IMR-90 (cell line): Measurements from ENCODE around the gene PRRT2. TPM values are rescaled to one million over a fixed set of nuclear protein-coding genes. Genes with fewer than 3 reads are reported as not detected.

ENCODE experiments used
- ATAC-seq: fragments of 200-7000 bp; cut with Tn5 transposase; 2 replicates; pipeline ENCODE4 v1.9.1; 2020; ENCODE audit warnings: low read depth, mild to moderate bottlenecking, moderate library complexity
- BruUV-seq: library from RNA; stranded (reverse); fragments of 400-500 nt; replicated peaks from 2 replicates; lab custom pipeline; 2021; lab: Mats Ljungman, UMichigan
- CTCF ChIA-PET: fragments of 300-600 bp; formaldehyde crosslinking; extraction: SDS; loops from one replicate; lab custom pipeline; 2021; ENCODE audit warnings: antibody characterized with exemption; lab: Yijun Ruan, JAX
- POLR2A ChIA-PET: fragments of 300-600 bp; sonication (Branson Sonifier 250); formaldehyde crosslinking; loops from one replicate; lab custom pipeline; 2022; ENCODE audit warnings: antibody characterized with exemption; ENCODE audit not compliant: unreplicated experiment; lab: Charles Lee
- DNase-seq: peaks from one replicate; pipeline ENCODE4 v3.0.0; 2013
- H2AFZ ChIP-seq: replicated peaks from 2 replicates; pipeline ENCODE3; 2013; ENCODE audit warnings: low read length, mild to moderate bottlenecking; ENCODE audit not compliant: poor library complexity
- H2AK5ac ChIP-seq: 2 replicates; pipeline ENCODE4 v1.6.1; 2013; ENCODE audit warnings: low read depth, low read length, inconsistent platforms
- H2AK9ac ChIP-seq: replicated peaks from 2 replicates; pipeline ENCODE3; 2013; ENCODE audit warnings: mild to moderate bottlenecking, low read depth, low read length, moderate library complexity; ENCODE audit not compliant: poor library complexity
- H2BK120ac ChIP-seq: 2 replicates; pipeline ENCODE4 v1.6.1; 2013; ENCODE audit warnings: low read depth, low read length, inconsistent platforms
- H2BK15ac ChIP-seq: 3 replicates; pipeline ENCODE4 v1.6.1; 2013; ENCODE audit warnings: low read depth, low read length, inconsistent platforms
- H2BK20ac ChIP-seq: 2 replicates; pipeline ENCODE4 v1.6.1; 2013; ENCODE audit warnings: low read depth, mild to moderate bottlenecking, inconsistent platforms, low read length, moderate library complexity
- H2BK5ac ChIP-seq: 2 replicates; pipeline ENCODE4 v1.6.1; 2013; ENCODE audit warnings: mild to moderate bottlenecking, low read depth, low read length, inconsistent platforms; ENCODE audit not compliant: poor library complexity, severe bottlenecking
- H3K14ac ChIP-seq: replicated peaks from 2 replicates; pipeline ENCODE4 v1.6.1; 2013; ENCODE audit warnings: low read depth, low read length, inconsistent platforms
- H3K18ac ChIP-seq: 2 replicates; pipeline ENCODE4 v1.6.1; 2013; ENCODE audit warnings: low read depth, low read length, control low read depth
- H3K23ac ChIP-seq: 2 replicates; pipeline ENCODE4 v1.6.1; 2013; ENCODE audit warnings: low read depth, low read length, inconsistent platforms
- H3K27ac ChIP-seq: 2 replicates; pipeline ENCODE4 v1.5.1; 2013; ENCODE audit warnings: mild to moderate bottlenecking, control low read depth, low read length; ENCODE audit not compliant: insufficient read depth
- H3K27me3 ChIP-seq: 2 replicates; pipeline ENCODE4 v1.6.1; 2013; ENCODE audit warnings: low read length; ENCODE audit not compliant: control insufficient read depth, insufficient read depth
- H3K36me3 ChIP-seq: 2 replicates; pipeline ENCODE4 v1.6.1; 2013; ENCODE audit warnings: low read length, mixed read lengths; ENCODE audit not compliant: control insufficient read depth, insufficient read depth
- H3K4ac ChIP-seq: 2 replicates; pipeline ENCODE4 v1.6.1; 2013; ENCODE audit warnings: low read depth, low read length, inconsistent platforms
- H3K4me1 ChIP-seq: 2 replicates; pipeline ENCODE4 v1.6.1; 2013; ENCODE audit warnings: low read length, mixed read lengths; ENCODE audit not compliant: control insufficient read depth, insufficient read depth
- H3K4me2 ChIP-seq: 2 replicates; pipeline ENCODE4 v1.6.1; 2013; ENCODE audit warnings: low read depth, mild to moderate bottlenecking, control low read depth, low read length, moderate library complexity
- H3K4me3 ChIP-seq: 2 replicates; pipeline ENCODE4 v1.5.1; 2013; ENCODE audit warnings: low read depth, mild to moderate bottlenecking, control low read depth, low read length, moderate library complexity; ENCODE audit not compliant: insufficient read depth
- H3K56ac ChIP-seq: 2 replicates; pipeline ENCODE4 v1.6.1; 2013; ENCODE audit warnings: low read length, inconsistent platforms; ENCODE audit not compliant: insufficient read depth; ENCODE audit errors: extremely low read depth
- H3K79me1 ChIP-seq, 2 experiments: 2 replicates each; pipeline ENCODE4 v1.6.1; 2013; ENCODE audit warnings: low read length in 2 of 2, inconsistent platforms in 1 of 2, low read depth in 1 of 2
- H3K9ac ChIP-seq: 2 replicates; pipeline ENCODE4 v1.6.1; 2013; ENCODE audit warnings: low read depth, low read length, control low read depth
- H3K9me1 ChIP-seq: 2 replicates; pipeline ENCODE4 v1.6.1; 2013; ENCODE audit warnings: low read length, inconsistent platforms; ENCODE audit not compliant: insufficient read depth
- H3K9me3 ChIP-seq: 2 replicates; pipeline ENCODE4 v1.6.1; 2013; ENCODE audit warnings: low read length; ENCODE audit not compliant: control insufficient read depth, insufficient read depth
- H4K20me1 ChIP-seq: 2 replicates; pipeline ENCODE4 v1.6.1; 2013; ENCODE audit warnings: low read length, inconsistent platforms; ENCODE audit not compliant: insufficient read depth
- H4K5ac ChIP-seq: 2 replicates; pipeline ENCODE4 v1.6.1; 2013; ENCODE audit warnings: mild to moderate bottlenecking, low read depth, low read length, control low read depth
- H4K8ac ChIP-seq, 2 experiments: 2 replicates each; pipeline ENCODE4 v1.6.1; 2013; ENCODE audit warnings: low read depth in 2 of 2, low read length in 2 of 2, control low read depth in 1 of 2, inconsistent platforms in 1 of 2
- H4K91ac ChIP-seq: 2 replicates; pipeline ENCODE4 v1.6.1; 2013; ENCODE audit warnings: low read depth, low read length, inconsistent platforms; ENCODE audit not compliant: insufficient read depth
- BHLHE40 ChIP-seq: fragments of 150-350 bp; IDR thresholded peaks from 2 replicates; pipeline ENCODE4 v1.6.1; 2016; ENCODE audit warnings: mild to moderate bottlenecking, low read depth, low read length
- CEBPB ChIP-seq: IDR thresholded peaks from 2 replicates; pipeline ENCODE4 v1.6.1; 2012; ENCODE audit warnings: low read depth, low read length, improper control_type of control experiment
- CHD1 ChIP-seq: IDR thresholded peaks from 2 replicates; pipeline ENCODE4 v1.6.1; 2012; ENCODE audit warnings: low read depth, low read length, improper control_type of control experiment
- CTCF ChIP-seq: conservative IDR thresholded peaks from 2 replicates; pipeline ENCODE4 v1.5.1; 2012; ENCODE audit warnings: mild to moderate bottlenecking, low read depth, low read length, improper control_type of control experiment
- ELK1 ChIP-seq: fragments of 150-350 bp; IDR thresholded peaks from 2 replicates; pipeline ENCODE4 v1.6.1; 2016; ENCODE audit warnings: low read depth, mild to moderate bottlenecking, low read length, moderate library complexity, borderline replicate concordance
- FOS ChIP-seq: fragments of 150-350 bp; IDR thresholded peaks from 2 replicates; pipeline ENCODE4 v1.6.1; 2016; ENCODE audit warnings: low read depth, low read length
- MAFK ChIP-seq: IDR thresholded peaks from 2 replicates; pipeline ENCODE4 v1.6.1; 2012; ENCODE audit warnings: low read depth, low read length, improper control_type of control experiment
- MAZ ChIP-seq: IDR thresholded peaks from 2 replicates; pipeline ENCODE4 v1.6.1; 2012; ENCODE audit warnings: low read depth, mild to moderate bottlenecking, low read length, improper control_type of control experiment, moderate library complexity, borderline replicate concordance
- MXI1 ChIP-seq: IDR thresholded peaks from 2 replicates; pipeline ENCODE4 v1.6.1; 2012; ENCODE audit warnings: low read depth, mild to moderate bottlenecking, low read length, moderate library complexity, borderline replicate concordance
- NFE2L2 ChIP-seq: fragments of 150-350 bp; IDR thresholded peaks from 2 replicates; pipeline ENCODE4 v1.6.1; 2016; ENCODE audit warnings: low read depth, mild to moderate bottlenecking, low read length
- POLR2A ChIP-seq: IDR thresholded peaks from 2 replicates; pipeline ENCODE4 v1.6.1; 2012; ENCODE audit warnings: mild to moderate bottlenecking, low read depth, low read length
- RAD21 ChIP-seq: IDR thresholded peaks from 2 replicates; pipeline ENCODE4 v1.6.1; 2012; ENCODE audit warnings: low read length, improper control_type of control experiment
- RCOR1 ChIP-seq: IDR thresholded peaks from 2 replicates; pipeline ENCODE4 v1.6.1; 2012; ENCODE audit warnings: mild to moderate bottlenecking, low read length, improper control_type of control experiment; ENCODE audit not compliant: insufficient replicate concordance
- RFX5 ChIP-seq: IDR thresholded peaks from 2 replicates; pipeline ENCODE4 v1.8.0; 2012; ENCODE audit warnings: low read depth, mild to moderate bottlenecking, low read length, moderate library complexity
- SMC3 ChIP-seq: fragments of 150-350 bp; IDR thresholded peaks from 2 replicates; pipeline ENCODE4 v1.6.1; 2016; ENCODE audit warnings: low read depth, mild to moderate bottlenecking, antibody characterized with exemption, low read length, moderate library complexity
- USF2 ChIP-seq: fragments of 150-350 bp; IDR thresholded peaks from 2 replicates; pipeline ENCODE4 v1.6.1; 2017; ENCODE audit warnings: mild to moderate bottlenecking, antibody characterized with exemption, low read length, low read depth
- WGBS, 2 experiments: methylation state at CpG; one replicate each; pipeline versions ENCODE4 v1.1.5 to v1.1.7; 2013; ENCODE audit warnings: missing lambda C conversion rate in 2 of 2; ENCODE audit not compliant: insufficient read length in 1 of 2; ENCODE audit errors: extremely low coverage in 2 of 2; 5-methylcytosine and 5-hydroxymethylcytosine counted together
- dilution Hi-C: fragments of 300-500 bp; cut with HindIII; formaldehyde crosslinking; loops from one replicate; pipeline ENCODE4 v1.14.3; 2018; ENCODE audit warnings: low sequenced_read_pairs; ENCODE audit not compliant: unreplicated experiment
- in situ Hi-C: fragments of 300-500 bp; cut with MboI; formaldehyde crosslinking; loops from 3 replicates; pipeline ENCODE4 v1.14.3; 2019; ENCODE audit warnings: low sequenced_read_pairs, inconsistent platforms, mixed read lengths
- intact Hi-C: fragments of 100-400 bp; cut with micrococcal nuclease; formaldehyde crosslinking; loops from 2 replicates; pipeline ENCODE4 v1.10.0; 2022
- polyA plus RNA-seq, 3 experiments: library from polyadenylated mRNA; depleted of rRNA; stranded (reverse); fragments of >200 nt; gene quantifications; 2 replicates each; pipeline ENCODE4 v1.2.3, GENCODE V29; 2012; ENCODE audit warnings: low replicate concordance in 1 of 3
- total RNA-seq: library from RNA; depleted of rRNA; stranded (reverse); fragments of >200 nt; gene quantifications from 2 replicates; pipeline ENCODE4 v1.2.3, GENCODE V29; 2012

The PRRT2 gene
- total and polyA plus RNA-seq, 2 of the 4 experiments (the other 2 are of a cell fraction): 0.90 to 10.5 TPM

DNA sequence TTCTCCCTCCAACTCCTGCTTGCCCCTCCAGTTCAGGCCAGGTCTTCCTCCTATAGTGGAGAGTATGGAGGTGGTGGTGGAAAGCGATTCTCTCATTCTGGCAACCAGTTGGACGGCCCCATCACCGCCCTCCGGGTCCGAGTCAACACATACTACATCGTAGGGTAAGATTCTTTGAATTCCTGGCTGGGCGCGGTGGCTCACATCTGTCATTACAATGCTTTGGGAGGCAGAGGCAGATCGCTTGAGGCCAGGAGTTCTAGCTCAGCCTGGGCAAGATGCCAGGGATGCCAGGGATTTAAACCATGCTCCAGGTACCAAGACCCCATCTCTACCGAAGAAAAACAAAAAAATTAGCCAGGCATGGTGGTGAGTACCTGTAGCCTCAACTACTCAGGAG, 32.5 kb upstream of the PRRT2 start:
- Histone ChIP-seq H3K14ac (no peak overlapping the region), H3K4ac (no peak overlapping the region), H2AFZ (no peak overlapping the region), H4K91ac (no peak overlapping the region), H3K27me3 (peaks cover 38% of the 10 kb centered on the region), H3K4me3 (no peak overlapping the region), H3K4me2 (no peak overlapping the region), H4K5ac (no peak overlapping the region), H3K23ac (no peak overlapping the region), H3K56ac (no peak overlapping the region), H3K18ac (no peak overlapping the region), H3K79me1 (no peaks in the 10 kb centered on the region), H2AK5ac (no peak overlapping the region), H3K4me1 (peaks cover 1% of the 10 kb centered on the region; the same call in 1 of the 2 replicates), H4K20me1 (no peaks in the 10 kb centered on the region), H3K36me3 (no peaks in the 10 kb centered on the region), H2BK120ac (no peak overlapping the region), H2BK5ac (no peak overlapping the region), H2BK15ac (no peak overlapping the region), H4K8ac (no peak overlapping the region), H3K9ac (no peak overlapping the region), H3K27ac (no peak overlapping the region), H3K9me3 (no peaks in the 10 kb centered on the region), H3K9me1 (no peaks in the 10 kb centered on the region), H2BK20ac (no peak overlapping the region), H2AK9ac (no peak overlapping the region)
- intact Hi-C loops (no loop called here), in situ Hi-C loops (no loop called here), dilution Hi-C loops (no loop called here)
- ATAC-seq (no peak), DNase-seq (no peak)
- ChIA-PET POLR2A (no interaction called here), CTCF (no interaction called here)
- 48% methylated on average over 6 of the region's 10 CpGs; no CpG with 5 or more reads in 1 of the 2 experiments for WGBS, 2 experiments
- no TSS peak for BruUV-seq
- no peak for TF ChIP-seq RFX5
- no peak for TF ChIP-seq FOS
- TF ChIP-seq MAZ: no peak
- TF ChIP-seq CHD1: no peak
- no peak for TF ChIP-seq MAFK
- TF ChIP-seq ELK1: no peak
- TF ChIP-seq CEBPB: no peak
- no peak for TF ChIP-seq RAD21
- no peak for TF ChIP-seq CTCF
- no peak for TF ChIP-seq RCOR1
- no peak for TF ChIP-seq SMC3
- no peak for TF ChIP-seq MXI1
- no peak for TF ChIP-seq BHLHE40
- no peak for TF ChIP-seq POLR2A
- no peak for TF ChIP-seq USF2
- TF ChIP-seq NFE2L2: no peak
